ENCODE measurements around the gene BIVM.
A peak's percentile ranks its signal among the peaks of the same experiment; 100 is the strongest.

Gene BIVM

DNA sequence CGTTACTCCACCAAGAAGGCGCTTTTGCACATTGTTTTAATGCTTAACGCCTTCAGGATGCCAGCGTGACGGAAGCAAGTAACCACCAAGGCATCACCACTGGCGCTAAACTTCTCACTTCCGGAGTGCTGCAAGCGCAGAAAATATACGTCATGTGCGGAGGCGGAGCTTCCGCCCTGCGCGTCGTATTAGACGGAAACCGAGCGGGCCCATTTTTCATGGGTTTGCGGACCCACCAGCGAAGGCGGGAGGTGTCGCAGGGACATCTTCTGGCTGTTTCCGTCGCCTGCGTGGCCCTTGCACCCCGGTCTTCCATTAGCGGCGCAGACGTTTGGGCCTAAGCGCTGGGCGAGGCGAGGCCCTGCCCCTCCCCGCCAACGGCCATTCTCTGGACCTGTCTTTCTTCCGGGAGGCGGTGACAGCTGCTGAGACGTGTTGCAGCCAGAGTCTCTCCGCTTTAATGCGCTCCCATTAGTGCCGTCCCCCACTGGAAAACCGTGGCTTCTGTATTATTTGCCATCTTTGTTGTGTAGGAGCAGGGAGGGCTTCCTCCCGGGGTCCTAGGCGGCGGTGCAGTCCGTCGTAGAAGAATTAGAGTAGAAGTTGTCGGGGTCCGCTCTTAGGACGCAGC lies 46.8 kb downstream of the BIVM start, which contains the start of gene ERCC5:
TSS of gene ERCC5 (plus strand) at position 403 of the 631 bp plus-strand sequence. CDS start 235 bp downstream, outside the sequence.
- peak; percentile 94 for DNase-seq

DNA sequence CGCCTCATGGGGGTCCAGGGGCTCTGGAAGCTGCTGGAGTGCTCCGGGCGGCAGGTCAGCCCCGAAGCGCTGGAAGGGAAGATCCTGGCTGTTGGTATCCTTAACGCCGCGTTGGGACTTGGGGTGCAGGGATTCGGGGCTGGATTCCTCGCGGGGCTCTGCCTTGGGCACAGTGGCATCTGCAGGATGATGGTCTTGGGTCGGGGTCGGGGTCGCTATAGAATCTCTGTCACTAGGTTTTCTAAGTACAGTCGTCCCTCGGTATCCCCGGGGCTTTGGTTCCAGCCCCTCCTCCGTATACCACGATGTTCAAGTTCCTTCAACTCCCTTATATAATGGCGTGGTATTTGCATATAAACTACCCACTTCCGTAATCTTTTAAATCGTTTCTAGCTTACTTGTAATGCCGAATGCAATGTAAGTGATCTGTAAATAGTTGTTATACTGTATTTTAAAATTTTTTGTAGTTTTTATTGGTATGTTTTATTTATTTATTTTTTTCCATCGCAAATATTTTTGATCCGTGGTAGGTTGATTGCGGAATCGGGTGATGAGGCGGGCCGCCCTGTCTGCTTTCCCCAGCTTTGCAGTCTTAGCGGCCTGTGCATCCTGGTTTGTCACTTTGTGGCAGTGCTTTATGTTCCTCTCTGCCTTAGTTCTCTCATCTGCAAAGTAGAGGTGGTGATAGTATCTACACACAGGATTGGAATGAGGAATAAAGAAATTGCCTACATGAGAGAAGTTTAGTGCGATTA lies 47.5 kb downstream of the BIVM start:
- peak; percentile 25 for DNase-seq

DNA sequence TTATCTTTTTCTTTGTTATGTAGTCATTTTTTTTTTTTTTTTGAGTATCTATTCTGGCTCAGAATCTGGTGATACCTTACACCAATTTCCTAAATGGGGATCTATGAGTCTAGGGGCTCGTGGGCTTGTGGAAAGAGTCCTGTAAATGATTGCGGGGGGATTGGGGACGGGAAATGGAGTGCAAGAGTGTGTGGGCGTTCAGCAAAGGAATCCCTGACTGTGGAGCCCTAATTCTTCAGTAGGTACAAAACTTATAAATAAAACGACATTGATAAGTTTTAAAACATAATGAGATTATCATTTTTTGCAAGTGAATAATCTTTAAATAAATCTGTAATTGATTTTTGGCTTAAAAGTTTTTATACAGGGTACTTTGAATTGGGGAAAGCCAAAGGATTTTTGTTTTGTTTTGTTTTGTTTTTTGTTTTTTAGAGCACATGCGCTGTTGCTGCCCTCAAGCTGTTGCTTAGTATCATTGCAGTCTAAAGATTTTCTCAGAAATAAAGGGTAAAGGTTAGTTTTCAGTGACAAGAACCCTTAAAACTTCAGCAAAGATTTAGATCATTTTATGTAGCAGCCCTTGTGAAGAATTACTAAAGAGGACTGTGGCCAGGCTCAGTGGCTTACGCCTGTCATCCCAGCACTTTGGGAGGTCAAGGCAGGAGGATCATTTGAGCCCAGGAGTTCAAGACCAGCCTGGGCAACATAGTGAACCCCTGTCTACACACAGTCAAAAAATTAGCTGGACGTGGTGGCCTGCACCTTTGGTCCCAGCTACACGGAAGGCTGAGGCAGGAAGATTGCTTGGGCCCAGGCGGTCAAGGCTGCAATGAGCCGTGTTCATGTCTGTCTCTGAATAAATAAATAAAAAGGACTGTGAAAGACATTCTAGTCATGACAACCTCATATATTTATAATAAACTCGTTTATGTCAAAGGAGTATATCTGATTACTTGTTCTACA lies 48.6 kb downstream of the BIVM start:
- DNase-seq, result no peak

DNA sequence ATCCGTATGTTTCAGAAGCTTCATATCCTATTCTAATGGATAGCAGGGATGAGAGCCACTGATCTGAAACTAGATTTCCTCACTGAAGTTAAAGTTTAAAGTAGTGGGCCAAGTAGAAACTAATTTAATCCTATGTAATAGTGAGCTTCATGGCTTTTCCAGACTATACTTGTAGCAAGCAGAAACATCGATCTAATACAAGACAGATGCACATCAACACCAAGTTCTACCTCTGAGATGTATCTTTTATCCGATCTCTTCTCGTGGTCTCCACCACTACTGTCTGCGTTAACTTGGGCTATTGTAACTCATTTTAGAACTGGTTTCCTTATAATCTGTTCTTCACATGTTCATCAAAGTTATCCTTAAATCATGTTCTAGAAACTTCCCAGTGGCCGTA lies 50.0 kb downstream of the BIVM start:
- DNase-seq, result no peak

DNA sequence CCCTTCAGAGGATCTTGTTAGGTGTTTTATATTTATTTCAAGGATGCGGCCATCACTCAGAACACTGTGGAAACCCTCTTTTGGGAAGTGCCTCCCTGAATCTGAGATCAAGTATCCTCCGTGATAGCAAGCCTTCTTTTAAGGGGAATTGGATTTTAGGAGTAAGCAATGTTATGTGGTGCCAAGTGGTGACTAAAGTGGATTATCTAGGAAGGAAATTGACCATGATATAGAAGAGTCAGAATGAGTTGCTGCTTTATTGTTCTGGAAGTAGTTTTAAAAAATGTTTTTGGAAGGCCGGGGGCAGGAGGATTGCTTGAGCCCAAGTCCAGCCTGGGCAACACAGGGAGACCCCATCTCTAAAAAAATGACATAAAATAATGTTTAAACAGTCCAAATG lies 53.6 kb downstream of the BIVM start:
- no peak for DNase-seq

DNA sequence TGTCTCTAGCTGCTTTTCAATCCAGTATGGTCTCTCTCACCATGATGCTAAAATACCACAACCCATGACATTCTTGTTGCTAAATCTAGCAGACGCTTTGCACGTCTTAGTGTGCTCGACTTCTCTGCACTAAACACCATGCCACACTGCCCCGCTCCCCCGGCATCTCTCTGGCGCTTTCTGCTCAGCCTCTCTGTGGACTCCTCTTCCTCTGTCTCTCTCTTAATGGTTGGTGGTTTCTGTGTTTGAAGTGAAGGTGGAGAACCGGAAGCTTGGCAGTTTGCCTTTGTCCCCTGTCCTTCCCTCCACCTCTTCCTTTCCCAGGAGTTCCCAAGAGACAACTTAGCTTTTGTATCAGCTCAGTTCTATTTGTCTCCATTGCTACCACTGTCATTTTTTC lies 55.8 kb downstream of the BIVM start:
- DNase-seq, result no peak

DNA sequence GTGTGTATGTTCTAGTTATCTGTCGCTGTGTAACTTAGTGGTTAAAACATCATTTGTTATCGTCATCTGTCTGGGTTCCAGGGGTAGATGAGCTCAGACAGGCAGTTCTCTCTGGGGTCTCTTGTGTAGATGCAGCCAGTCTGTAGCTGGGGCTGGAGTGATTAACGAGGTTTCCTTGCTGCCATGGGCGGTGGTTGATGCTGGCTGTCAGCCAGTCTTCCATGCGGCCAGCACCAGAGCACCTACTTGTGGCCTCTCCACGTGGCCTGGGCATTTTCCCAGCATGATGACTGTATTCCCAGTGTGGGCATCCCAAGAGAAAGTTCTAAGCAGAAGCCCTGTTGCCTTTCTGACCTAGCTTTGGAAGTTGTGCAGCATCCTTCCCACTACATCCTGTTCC lies 57.6 kb downstream of the BIVM start:
- DNase-seq, result no peak

DNA sequence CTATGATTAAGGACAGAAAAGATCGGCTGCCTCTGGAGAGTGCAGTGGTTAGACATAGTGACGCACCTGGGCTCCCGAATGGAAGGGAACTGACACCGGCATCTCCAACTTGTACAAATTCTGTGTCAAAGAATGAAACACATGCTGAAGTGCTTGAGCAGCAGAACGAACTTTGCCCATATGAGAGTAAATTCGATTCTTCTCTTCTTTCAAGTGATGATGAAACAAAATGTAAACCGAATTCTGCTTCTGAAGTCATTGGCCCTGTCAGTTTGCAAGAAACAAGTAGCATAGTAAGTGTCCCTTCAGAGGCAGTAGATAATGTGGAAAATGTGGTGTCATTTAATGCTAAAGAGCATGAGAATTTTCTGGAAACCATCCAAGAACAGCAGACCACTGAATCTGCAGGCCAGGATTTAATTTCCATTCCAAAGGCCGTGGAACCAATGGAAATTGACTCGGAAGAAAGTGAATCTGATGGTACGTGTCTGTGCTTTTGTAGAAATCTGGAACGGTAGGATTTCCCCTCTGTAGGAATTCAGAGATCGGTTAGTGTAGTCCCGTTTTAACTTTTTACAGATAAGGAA lies 63.8 kb downstream of the BIVM start:
- no peak for DNase-seq

DNA sequence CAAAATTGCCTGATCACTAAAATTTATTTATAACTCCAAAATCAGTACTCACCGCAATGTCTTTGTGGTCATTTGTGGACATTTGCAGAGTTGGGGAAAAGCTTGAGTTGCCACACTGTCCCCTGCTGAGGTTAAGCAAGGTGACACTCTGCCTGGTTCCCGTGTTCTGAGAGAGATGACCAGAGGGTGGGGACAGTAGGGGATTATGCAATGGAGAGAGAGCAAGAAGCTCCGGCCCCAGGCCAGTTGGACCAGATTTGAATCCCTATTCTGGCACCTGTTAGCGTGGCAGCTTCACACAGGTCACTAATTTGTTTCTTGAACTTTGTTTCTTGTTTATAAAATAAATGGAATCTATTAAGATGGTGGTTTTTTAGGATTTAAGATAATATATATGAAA lies 64.7 kb downstream of the BIVM start:
- DNase-seq, result no peak

DNA sequence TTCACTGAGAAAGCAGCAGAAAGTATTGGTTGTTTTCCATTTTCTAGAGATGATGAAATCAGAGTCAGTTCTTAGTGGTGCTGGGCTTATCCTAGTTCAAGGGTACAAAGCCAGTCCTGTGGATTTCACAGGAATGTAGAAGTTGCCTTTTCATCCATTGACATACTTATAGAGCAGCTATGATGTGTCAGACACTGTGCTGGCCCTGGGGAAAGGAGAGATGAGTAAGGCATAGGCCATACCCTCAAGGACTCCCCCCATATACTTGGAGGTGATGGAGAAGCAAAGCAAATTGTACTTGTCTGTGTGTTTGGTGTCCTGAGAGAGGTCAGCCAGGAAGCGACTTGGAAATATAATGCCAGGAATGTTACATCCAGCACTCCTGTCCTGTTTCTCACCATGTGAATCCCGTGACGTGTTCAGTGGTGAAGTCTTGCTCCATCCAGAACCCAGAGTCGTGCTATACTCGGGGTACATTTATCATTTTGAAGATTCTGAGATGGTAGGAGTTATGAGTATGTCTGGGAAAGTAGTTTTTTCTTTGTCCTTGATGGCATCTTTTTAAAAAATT lies 69.5 kb downstream of the BIVM start:
- DNase-seq, result no peak

DNA sequence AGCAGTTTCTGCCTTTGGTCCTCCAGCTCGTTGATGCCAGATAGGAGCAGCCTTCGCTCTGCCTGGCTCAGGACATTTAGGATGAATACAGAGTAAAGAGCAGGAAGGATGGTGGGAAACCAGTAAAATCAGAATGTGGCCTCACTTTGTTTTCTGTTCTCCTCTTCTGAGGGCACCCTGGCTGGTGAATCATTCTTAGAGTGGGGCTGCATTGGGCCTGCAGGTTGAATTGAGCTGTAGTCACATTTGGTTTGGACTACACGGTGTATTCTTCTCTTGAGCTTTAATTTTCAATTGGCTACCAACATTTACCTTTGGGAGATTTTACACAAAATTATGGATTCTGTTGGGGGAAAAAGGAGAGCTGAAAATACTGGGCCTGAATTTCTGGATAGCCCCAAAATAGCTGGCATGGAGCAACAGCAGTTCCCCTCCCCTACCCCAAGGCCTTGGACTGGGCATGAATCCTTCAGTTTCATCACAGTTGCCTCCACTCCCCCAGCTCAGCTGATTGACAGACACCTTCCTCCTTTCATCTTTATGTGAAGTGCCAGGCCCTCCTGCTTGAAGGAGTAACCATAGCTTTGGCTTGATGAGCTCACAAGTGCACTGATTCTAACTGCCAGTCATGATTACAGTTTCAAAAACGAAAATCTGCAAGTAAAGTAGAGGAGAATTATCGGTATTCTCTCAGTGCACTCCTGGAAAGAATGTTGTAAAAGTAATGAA lies 71.2 kb downstream of the BIVM start:
- no peak for DNase-seq

DNA sequence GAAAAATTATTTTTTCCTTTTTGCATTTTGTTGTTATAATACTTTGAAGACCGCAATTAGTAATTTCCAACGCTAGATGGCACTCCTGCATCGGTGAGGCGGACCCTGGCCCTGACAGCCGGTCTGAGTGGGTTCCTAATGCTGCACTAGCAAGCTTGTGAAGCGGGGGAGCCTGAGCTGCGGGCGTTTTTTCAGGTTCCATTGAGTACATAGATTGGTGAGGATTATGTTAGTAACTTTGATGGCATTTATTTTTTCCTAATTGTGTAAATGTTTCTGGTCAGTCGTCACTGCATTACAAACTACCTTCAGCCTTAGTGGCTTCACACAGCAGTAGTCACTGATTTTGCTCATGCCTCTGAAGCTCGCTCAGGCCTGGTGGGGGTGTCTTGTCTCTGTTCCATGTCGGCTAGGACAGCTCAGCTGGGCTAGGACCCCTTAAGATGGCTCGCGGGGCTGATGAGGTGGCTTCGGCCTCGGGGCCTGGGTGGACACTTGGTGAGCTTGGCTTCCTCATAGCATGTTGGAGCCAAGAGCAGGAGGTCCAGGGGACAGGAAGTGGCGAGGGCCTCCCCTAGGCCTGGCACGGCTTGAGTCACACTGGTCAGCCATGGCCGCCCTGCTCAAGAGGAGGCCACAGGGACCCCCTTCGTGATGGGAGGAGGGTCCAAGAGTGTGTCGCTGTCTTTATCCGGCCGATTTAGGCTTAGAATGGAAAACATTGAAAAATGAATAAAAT lies 71.9 kb downstream of the BIVM start:
- DNase-seq, result peak; percentile 34

DNA sequence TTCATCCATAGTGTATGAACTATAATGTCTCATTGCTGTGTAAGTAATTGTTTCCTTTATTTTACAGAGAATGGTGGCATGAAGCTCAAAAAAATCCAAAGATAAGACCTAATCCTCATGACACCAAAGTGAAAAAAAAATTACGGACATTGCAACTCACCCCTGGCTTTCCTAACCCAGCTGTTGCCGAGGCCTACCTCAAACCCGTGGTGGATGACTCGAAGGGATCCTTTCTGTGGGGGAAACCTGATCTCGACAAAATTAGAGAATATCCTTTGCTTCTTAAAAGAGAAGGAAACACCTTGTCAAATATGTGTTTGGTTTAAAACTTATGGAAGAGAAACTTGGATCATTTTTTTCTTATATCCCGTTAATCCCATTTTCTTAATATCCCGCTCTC lies 73.2 kb downstream of the BIVM start:
- DNase-seq, result no peak

DNA sequence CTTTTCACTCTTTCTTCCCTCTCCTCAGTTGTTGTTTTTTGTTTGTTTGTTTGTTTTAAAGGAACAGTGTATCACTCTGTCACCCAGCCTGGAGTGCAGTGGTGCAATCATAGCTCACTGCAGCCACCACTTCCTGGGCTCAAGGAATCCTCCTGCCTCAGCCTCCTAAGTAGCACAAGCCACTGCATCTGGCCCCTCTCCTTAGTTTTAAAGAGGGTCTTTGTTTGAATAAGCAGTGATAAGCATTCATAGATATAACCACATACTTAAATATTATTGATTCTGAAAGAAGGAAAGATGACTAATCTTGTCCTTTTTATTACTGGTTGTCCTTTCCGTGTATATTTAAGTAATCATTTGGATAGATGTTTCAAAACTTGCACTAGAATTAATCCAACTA lies 73.6 kb downstream of the BIVM start:
- no peak for DNase-seq

DNA sequence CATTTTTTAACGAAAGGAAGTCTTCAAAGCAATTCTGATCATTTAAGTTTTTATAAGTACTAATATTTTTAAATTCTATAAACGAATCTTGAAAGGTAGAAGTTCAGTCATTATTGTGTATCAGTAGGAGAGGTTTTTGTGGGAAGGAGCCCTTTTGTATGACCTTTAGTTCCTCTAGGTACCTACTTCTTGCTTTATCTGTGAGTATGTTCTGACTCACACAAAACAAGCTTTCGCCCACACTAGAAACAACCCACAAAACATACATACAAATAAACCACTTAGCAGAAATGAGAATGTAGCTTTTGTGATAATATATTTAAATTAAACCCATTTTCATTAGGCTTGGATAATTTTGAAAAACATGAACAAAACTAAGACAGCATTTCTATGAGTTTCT lies 74.7 kb downstream of the BIVM start:
- no peak for DNase-seq

DNA sequence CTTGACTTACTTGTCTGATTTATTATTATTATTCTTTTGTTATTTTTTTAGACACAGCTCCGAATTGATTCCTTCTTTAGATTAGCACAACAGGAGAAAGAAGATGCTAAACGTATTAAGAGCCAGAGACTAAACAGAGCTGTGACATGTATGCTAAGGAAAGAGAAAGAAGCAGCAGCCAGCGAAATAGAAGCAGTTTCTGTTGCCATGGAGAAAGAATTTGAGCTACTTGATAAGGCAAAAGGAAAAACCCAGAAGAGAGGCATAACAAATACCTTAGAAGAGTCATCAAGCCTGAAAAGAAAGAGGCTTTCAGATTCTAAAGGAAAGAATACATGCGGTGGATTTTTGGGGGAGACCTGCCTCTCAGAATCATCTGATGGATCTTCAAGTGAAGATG lies 76.3 kb downstream of the BIVM start:
- no peak for DNase-seq

DNA sequence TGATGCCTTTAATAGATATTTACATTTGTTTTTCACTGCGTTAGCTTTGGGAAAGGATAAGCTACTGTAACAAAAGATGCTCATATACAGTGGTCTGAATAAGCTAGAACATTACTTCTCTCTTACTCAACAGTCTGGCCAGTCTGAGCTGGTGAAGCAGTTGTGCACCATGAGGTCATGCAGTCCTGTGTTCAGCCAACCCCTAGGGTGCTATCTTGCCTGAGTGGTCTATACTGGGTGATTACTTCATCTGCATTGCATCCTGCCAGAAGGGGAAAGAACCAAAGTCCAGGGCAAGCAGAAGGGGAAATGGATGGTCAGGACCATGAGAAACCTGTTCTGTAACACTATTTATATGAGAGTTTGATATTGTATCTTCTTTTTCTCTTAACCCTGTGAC lies 78.4 kb downstream of the BIVM start:
- no peak for DNase-seq

DNA sequence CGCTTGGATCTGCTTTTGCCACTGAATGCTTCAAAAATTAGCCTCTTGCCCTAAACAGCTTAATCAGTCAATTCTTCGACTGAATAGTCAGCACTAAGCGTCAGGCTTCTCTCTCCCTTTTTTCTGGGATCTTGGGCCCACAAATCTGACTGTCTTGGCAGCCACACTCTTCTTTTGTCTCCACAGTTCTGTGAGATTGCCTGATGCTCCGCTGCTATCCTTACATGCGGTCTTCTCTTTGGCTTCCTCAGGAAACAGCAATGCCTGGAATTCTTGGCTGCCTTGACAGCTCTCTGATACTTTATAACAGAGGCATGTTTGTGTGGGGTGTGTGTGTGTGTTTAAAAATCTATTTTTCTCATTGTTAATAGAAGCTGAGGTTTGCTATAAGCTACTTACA lies 79.6 kb downstream of the BIVM start:
- DNase-seq, result no peak

DNA sequence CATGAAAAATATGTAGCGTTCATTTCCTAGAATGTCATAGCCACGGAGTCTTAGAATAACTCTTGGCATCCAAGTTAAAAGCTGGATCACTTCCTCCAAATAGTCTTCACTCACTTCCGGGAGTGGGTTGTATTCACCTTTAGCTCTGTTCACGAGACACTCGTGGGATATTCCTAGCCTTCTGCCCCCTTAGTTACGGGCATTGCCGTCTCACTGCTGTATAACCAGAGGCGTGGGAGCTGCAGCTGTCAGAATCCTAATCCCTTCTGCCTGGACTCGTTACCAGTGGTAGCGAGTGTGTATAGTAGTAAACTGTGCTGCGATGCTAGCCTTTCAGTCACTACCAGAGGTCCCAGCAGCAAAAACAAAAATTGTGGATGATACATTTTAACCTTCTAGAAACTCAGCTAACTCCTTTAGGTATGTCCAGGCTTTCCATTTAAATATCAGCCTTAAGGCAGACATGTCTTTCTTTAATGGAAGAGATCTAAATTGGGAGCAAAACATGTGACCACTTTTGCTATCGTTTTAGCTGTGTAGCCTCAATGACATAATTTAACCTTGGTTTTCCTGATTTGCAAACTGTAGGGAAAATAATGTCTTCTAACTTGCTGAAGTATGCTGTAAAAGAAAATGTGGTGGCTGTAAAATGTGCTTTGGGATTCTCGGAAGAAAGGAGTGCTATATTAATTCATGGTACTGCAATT lies 81.0 kb downstream of the BIVM start:
- DNase-seq, result no peak

DNA sequence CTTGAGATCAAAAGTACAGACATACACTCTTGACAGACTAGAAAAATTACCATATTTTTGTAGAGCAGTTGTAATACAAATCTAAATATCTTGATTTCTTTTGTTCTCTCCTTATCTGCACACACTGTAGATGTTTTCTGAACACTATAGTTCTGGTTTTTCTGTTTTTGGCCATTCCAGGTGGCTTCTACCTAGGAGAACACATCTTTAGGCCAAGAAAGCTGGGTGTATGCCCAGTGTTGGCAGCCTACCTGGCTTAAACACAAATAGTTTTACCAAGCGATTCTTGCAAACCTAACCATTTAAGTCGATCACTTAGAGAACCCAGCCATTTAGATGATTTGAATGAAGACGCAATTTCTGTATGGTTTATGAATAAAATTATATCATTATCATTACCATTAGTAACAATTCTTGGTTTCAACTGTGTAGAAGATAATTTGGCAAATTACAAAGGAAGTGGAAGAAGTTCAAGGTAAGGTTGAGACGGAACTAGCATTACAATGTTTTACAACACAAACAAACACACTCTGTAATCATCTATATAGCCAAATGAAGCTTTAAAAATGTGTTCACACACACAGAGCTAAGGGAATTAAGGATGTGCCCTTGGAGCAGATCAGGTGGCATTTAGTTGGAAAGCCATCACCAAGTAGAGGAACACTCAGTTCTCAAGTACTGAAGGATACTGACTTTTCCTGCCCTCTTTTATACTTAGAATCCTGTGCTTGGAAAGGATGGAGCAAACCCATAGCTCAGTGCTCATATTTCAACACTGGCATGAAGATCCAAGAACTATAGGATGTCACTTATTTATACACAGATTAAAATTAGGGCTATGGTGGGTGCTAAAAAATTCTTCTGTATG lies 83.1 kb downstream of the BIVM start:
- DNase-seq, result no peak

All from T-helper 9 cell (primary cell).